Measurements from ENCODE around the gene RNF169. TPM values are rescaled to one million over a fixed set of nuclear protein-coding genes. Genes with fewer than 3 reads are reported as not detected.

RNF169 gene
- polyA plus RNA-seq, 1 experiment: 4.5 TPM

DNA sequence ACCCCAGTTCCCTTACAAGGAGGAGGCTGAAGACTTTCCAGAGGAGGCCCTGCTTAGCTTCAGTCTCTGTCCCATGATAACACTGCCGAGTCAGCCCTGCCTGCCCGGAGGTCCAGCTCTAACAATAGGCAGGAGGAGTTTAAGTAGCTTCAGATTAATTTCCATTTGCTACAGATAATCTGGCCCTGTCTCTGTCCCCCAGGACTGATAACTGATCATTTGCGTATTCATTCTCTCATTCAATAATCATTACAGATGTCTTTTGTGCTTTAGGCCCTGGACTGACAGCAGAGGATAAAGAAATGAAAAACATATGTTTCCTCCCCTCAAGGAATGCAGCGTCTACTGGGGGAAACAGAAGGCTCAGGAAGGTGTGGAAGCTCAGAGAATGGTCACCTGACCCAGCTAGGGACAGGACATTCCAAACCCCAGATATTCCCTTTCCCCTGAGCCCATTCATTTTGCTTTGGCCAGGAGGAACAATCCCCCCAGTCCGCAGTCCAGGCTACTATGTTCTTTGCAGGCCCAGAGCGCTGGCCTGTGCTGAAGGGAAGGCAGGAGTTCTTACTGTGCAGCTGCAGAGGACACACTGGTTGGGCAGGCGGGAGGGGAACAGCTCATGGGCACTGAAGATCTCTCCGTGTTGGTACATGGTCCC, 38.2 kb upstream of the RNF169 start:
- no peaks in the 10 kb centered on the region; the same call in 1 of the 2 replicates for H3K27me3 ChIP-seq (ENCODE audit: control insufficient read depth, insufficient read depth, low read length)
- no peaks in the 10 kb centered on the region for H3K36me3 ChIP-seq (ENCODE audit: control insufficient read depth, insufficient read depth, low read length)
- ChIA-PET CTCF (interaction anchor here (0.8 to 3.6 kb wide), 6 partner anchors 9 to 93 kb away, joined by 3 to 28 read pairs (median 6); no protein-coding TSS in a partner anchor), POLR2A (no interaction called here)
- no peak for TF ChIP-seq CTCF (IDR thresholded peaks at IDR 0.05; ENCODE audit: insufficient read depth, low read depth, low read length)
- no peak for DNase-seq (ENCODE audit: low read depth)
- H3K4me3 ChIP-seq (ENCODE audit: low read depth, low read length): no peak overlapping the region

DNA sequence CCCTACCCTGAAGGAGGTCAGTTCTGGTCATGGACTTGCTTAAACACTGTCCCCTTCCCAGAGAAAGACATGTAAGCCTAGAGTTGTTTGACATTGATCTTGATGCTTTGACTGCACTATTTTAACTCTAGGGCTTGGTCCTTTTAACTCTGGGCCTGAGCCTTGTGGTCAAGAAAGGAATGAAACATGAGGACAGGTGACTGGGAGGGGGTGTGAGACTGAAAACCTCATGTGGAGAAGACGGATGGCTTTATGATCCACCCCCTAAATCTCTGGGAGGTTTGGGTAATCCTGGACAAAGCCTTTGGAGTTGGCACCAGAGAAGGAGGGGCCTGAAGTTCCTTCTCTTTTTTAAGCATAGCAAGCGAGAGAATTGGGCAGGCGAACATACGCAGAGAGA, 35.0 kb upstream of the RNF169 start:
- ChIA-PET POLR2A (no interaction called here), CTCF (interaction anchor here (1.5 kb wide), 1 partner anchor 13 kb away, joined by 6 read pairs; no protein-coding TSS in a partner anchor)
- TF ChIP-seq CTCF (IDR thresholded peaks at IDR 0.05; ENCODE audit: insufficient read depth, low read depth, low read length): no peak
- no peak overlapping the region for H3K4me3 ChIP-seq (ENCODE audit: low read depth, low read length)
- H3K36me3 ChIP-seq (ENCODE audit: control insufficient read depth, insufficient read depth, low read length): no peaks in the 10 kb centered on the region
- H3K27me3 ChIP-seq (ENCODE audit: control insufficient read depth, insufficient read depth, low read length): peaks cover 3% of the 10 kb centered on the region; the same call in 1 of the 2 replicates
- no peak for DNase-seq (ENCODE audit: low read depth)

GRCh38 chr11:74714904-74715303, 33.7 kb upstream of the RNF169 start:
- H3K36me3 ChIP-seq (ENCODE audit: control insufficient read depth, insufficient read depth, low read length): no peaks in the 10 kb centered on the region
- no peak overlapping the region for H3K4me3 ChIP-seq (ENCODE audit: low read depth, low read length)
- no peak for TF ChIP-seq CTCF (IDR thresholded peaks at IDR 0.05; ENCODE audit: insufficient read depth, low read depth, low read length)
- ChIA-PET CTCF (interaction anchor here (3.1 to 3.4 kb wide), 2 partner anchors 11 to 13 kb away, joined by 14 to 23 read pairs; no protein-coding TSS in a partner anchor), POLR2A (interaction anchor here (0.7 kb wide), 1 partner anchor 146 kb away, joined by 9 read pairs; no protein-coding TSS in a partner anchor)
- peaks cover 3% of the 10 kb centered on the region; the same call in 1 of the 2 replicates for H3K27me3 ChIP-seq (ENCODE audit: control insufficient read depth, insufficient read depth, low read length)
- DNase-seq (ENCODE audit: low read depth): no peak

GRCh38 chr11:74717221-74717969, 31.3 kb upstream of the RNF169 start:
- no peak for DNase-seq (ENCODE audit: low read depth)
- ChIA-PET CTCF (interaction anchor here (1.7 to 3.4 kb wide), 3 partner anchors 9 to 22 kb away, joined by 5 to 23 read pairs (median 14); no protein-coding TSS in a partner anchor), POLR2A (no interaction called here)
- H3K36me3 ChIP-seq (ENCODE audit: control insufficient read depth, insufficient read depth, low read length): no peaks in the 10 kb centered on the region
- H3K4me3 ChIP-seq (ENCODE audit: low read depth, low read length): no peak overlapping the region
- no peak for TF ChIP-seq CTCF (IDR thresholded peaks at IDR 0.05; ENCODE audit: insufficient read depth, low read depth, low read length)
- H3K27me3 ChIP-seq (ENCODE audit: control insufficient read depth, insufficient read depth, low read length): peaks cover 8% of the 10 kb centered on the region

- Histone ChIP-seq H3K36me3 (ENCODE audit: control insufficient read depth, insufficient read depth, low read length) (no peaks in the 10 kb centered on the region), H3K27me3 (ENCODE audit: control insufficient read depth, insufficient read depth, low read length) (peaks cover 12% of the 10 kb centered on the region), H3K4me3 (ENCODE audit: low read depth, low read length) (no peak overlapping the region)
- ChIA-PET CTCF (no interaction called here), POLR2A (no interaction called here)
- no peak for DNase-seq (ENCODE audit: low read depth)
- no peak for TF ChIP-seq CTCF (IDR thresholded peaks at IDR 0.05; ENCODE audit: insufficient read depth, low read depth, low read length)
Observed at GRCh38 chr11:74719011-74719410, 29.6 kb upstream of the RNF169 start.

Measured in BJ (cell line).